GM10266 (cell line): Measurements from ENCODE around the gene SALL2.

Source experiments
- DNase-seq: peaks from one replicate; pipeline ENCODE4 v3.0.0; 2012; ENCODE audit errors: extremely low spot score
- TF ChIP-seq, protein P1 (sequence below): IDR thresholded peaks from 2 replicates; pipeline ENCODE4 v1.5.1; 2012; ENCODE audit warnings: mild to moderate bottlenecking, low read depth; ENCODE audit not compliant: control insufficient read depth, insufficient read depth; ENCODE audit errors: missing control alignments

SALL2 gene

GRCh38 chr14:21525962-21526671 lies at the start of gene SALL2:
SALL2 (minus strand) TSS chr14:21526346; CDS start chr14:21526127, 219 bp downstream.
- TF ChIP-seq, protein P1, sequence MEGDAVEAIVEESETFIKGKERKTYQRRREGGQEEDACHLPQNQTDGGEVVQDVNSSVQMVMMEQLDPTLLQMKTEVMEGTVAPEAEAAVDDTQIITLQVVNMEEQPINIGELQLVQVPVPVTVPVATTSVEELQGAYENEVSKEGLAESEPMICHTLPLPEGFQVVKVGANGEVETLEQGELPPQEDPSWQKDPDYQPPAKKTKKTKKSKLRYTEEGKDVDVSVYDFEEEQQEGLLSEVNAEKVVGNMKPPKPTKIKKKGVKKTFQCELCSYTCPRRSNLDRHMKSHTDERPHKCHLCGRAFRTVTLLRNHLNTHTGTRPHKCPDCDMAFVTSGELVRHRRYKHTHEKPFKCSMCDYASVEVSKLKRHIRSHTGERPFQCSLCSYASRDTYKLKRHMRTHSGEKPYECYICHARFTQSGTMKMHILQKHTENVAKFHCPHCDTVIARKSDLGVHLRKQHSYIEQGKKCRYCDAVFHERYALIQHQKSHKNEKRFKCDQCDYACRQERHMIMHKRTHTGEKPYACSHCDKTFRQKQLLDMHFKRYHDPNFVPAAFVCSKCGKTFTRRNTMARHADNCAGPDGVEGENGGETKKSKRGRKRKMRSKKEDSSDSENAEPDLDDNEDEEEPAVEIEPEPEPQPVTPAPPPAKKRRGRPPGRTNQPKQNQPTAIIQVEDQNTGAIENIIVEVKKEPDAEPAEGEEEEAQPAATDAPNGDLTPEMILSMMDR, result no peak
- DNase-seq, result peak; percentile 73

DNA sequence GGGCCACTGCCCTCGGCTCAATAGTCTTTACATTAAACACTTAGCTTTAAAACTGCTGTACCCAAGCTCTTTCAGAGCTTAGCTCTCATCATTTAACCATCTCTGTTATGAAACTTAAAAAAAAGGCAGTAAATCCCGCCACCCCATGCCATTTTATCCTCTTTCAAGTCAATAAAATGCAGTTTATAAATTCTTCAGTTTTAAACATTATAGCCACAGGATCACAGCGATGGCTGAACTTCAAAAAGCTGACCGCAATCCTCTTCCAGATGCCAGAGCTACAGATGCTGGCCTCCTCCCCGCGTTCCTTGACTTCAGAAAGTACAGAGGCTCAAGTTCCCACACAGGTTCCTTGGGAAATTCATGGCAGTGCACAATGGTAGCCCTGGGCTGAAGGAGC lies 49.5 kb upstream of the SALL2 start:
- TF ChIP-seq, protein P1, result no peak

GRCh38 chr14:21572604-21573003 lies 46.5 kb upstream of the SALL2 start:
- DNase-seq, result no peak
- TF ChIP-seq, protein P1, result no peak

More for the DNA sequence above, 49.5 kb upstream of the SALL2 start:
- DNase-seq, result no peak

DNA sequence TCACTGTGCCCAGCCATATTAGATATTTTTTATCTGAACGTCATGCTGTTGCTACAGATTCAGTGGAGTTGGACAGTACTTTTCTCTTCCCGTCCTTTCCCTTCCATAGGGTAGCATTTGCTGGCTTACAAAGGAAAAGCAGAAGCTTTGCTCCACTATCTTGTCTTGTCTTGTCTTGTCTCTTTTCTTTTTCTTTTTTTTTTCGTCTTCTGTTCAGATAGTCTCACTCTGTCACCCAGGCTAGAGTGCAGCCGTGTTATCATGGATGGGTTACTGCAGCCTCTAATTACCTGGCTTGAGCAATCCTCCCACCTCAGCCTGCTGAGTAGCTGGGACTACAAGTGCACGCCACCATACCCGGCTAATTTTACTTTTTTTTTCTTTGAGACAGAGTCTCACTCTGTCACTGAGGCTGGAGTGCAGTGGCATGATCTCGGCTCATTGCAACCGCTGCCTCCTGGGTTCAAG lies 32.6 kb upstream of the SALL2 start:
- DNase-seq, result no peak
- TF ChIP-seq, protein P1, result no peak

- peak; percentile 60 for DNase-seq
- TF ChIP-seq, protein P1, result peak; percentile 62
Measured at GRCh38 chr14:21557084-21557901, 31.1 kb upstream of the SALL2 start.

- TF ChIP-seq, protein P1, result no peak
- DNase-seq, result no peak
Measured at GRCh38 chr14:21556378-21557083, 30.4 kb upstream of the SALL2 start.
